GM21526 (cell line): ENCODE data around the gene FOXC1.

Source experiments
- ATAC-seq: cut with Tn5 transposase; IDR thresholded peaks from one replicate; pipeline ENCODE4 v1.9.1; 2021; ENCODE audit warnings: moderate library complexity; ENCODE audit not compliant: unreplicated experiment, low FRiP score

The FOXC1 gene

GRCh38 chr6:1636971-1637871 lies 27.5 kb downstream of the FOXC1 start:
- ATAC-seq, result no peak

DNA sequence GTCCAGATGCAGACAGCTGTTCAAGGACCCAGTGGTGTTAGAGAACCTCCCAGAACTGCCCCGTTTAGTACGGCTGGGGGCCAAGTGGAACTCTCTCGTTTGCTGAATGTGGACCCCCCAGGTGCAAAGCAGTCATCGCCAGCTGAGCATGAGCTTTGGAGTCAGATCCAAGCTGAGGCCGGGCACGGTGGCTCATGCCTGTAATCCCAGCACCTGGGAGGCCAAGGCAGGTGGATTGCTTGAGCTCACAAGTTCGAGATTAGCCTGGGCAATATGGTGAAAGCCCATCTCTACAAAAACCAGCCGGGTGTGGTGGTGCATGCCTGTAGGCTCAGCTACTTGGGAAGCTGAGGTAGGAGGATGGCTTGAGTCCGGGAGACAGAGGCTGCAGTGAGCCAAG lies 29.7 kb downstream of the FOXC1 start:
- no peak for ATAC-seq

- ATAC-seq, result no peak
Observed at GRCh38 chr6:1640476-1640875, 30.8 kb downstream of the FOXC1 start.

- ATAC-seq, result no peak
Observed at GRCh38 chr6:1641343-1641885, 31.7 kb downstream of the FOXC1 start.

DNA sequence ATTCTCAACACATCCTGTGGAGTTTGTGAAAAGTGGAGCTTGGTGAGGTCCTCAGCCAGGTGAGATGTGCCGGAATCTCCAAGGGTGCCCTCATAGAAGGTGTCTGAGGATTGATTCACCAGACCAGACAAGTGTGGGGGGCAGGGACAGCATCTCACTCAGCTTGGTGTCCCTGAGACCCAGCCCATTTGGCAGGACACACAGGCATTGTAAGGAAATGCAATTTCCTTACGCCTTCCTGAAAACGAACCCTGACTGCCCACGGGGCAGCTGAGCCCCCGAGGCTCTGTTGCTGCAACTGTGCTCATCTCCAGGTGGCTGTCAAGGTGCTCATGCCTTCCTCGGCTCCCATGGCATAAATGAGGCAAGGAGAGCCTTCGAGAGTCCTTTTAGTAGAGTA lies 33.4 kb downstream of the FOXC1 start:
- no peak for ATAC-seq

DNA sequence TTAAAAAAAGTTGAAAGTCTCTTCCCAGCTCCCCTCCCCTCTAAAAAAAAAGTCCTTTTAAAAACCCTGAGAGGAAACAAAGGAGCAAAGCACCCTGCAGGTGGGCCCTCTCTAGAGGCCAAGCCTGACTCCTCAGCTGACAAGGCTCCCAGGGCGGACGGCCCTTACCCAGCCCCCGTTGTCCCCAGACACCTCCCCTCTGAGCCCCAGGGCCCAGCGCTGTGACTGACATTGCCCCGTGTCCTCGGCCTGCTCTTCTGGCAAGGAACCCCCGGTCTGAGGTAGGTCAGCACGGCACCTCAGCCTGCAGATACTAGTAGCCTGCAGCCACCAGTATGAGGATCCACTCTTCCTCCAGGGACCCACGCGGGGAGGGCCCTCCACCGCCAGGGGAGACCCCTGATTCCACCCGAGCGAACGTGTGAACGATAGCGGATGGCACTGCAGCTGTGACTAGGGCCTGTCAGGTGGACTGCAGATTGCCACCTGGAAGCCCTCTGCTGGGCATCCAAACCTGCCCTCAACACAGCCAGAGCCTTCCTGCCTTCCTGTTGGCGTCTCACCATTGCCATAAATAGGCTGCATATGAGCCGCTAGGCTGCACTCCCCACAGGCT lies 34.2 kb downstream of the FOXC1 start:
- ATAC-seq, result no peak

GRCh38 chr6:1644516-1645060 lies 34.9 kb downstream of the FOXC1 start:
- ATAC-seq, result no peak

DNA sequence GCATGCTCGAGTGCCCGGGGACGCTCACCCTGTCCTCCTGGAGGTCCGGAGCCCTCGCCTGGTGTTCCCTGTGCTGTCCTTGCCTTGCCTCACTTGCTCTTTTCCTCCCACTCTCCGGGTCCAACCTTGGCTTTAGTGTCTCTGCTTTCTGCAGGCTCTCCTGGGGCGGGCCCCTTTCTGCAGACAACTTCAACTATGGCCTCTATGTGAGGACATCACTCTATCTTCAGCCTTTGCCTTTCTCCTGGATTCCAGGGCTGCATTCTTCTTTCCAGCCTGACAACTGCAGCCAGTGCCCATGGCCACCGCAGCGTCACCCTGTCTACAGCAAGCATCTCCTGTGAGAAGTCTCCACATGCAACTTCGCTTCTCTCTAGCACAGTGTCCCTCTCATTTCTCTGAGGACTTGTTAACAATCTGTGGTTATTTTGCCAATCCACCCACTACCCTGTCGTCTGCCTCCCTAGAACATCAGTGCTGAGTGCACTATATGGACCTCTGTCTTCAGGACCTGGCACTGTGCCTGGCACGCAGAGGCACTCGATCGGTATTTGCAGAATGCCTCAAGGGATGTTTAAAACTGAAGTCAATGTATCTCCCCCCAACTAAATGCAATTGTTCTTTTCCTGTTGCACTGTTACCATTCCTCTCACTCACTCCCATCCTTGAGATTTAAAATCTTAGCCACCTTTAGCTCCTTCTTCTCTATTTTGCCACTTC lies 35.9 kb downstream of the FOXC1 start:
- ATAC-seq, result no peak

GRCh38 chr6:1651362-1651761 lies 41.6 kb downstream of the FOXC1 start:
- no peak for ATAC-seq

GRCh38 chr6:1652842-1653241 lies 43.1 kb downstream of the FOXC1 start:
- ATAC-seq, result no peak

DNA sequence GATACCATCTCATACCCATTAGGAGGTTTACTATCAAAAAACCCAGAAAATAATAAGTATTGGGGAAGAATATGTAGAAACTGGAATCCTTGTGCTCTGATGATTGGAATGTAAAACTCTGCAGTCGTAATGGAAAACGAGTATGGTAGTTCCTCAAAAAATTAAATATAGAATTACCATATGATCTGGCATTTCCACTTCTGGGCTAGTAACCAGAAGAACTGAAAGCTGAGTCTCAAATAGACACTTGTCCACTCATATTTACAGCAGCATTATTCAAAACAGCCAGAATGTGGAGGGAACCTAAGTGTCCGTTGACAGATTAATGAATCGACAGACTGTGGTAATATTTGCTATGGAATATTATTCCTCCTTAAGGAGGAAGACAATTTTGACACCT lies 44.3 kb downstream of the FOXC1 start:
- no peak for ATAC-seq

DNA sequence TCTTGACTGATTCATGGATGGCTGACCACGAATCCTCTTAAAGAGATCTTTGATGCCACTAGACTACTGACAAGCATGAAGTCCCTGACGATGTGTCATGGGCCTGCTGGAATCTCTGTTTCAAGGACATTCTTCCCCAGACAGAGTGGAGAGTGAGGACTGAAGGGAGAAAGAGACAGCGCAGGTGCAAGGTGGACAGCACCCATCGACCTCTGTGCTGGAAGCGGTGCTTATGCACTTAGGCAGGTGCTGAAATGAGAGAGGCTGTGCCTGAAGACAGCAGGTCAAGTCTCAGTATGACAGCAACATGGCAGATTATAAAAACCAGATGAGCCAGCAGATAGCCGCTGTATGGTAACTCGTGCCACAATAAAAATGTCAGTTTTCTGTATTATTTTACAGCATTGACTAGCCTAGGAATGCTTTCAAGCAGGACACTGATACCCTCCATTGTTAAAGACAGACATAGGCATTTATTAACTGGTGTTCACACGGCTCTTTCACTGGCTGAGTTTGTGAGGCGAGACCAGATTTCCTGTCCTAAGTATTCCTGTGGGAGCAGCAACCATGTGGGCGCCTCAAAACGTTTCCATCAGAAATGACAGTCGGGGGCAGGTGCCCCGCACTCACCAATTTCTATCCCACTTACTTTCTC lies 47.5 kb downstream of the FOXC1 start:
- no peak for ATAC-seq

DNA sequence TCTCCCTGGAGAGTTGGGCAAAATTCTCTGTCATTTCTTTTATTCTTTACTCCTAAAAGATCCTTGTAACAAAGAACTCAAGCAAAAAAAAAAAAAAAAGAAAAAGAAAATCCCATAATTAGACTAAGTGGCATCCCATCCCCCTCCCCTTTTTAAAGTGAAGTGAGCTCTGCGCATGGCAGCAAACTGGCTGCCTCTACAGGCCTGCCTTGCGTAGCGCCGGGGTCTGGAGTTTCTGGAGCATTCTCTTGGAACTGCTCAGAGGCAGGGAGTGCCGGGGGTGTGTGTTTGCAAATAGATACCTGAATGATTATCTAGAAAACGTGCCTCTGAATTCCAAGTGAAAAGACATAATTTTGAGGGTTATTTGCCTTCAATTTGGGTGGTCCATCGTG lies 48.1 kb downstream of the FOXC1 start:
- ATAC-seq, result no peak

- ATAC-seq, result no peak
Observed at GRCh38 chr6:1658212-1659005, 48.7 kb downstream of the FOXC1 start.

- no peak for ATAC-seq
Observed at GRCh38 chr6:1659816-1660215, 50.1 kb downstream of the FOXC1 start.

- no peak for ATAC-seq
Observed at GRCh38 chr6:1662534-1662933, 52.8 kb downstream of the FOXC1 start.
